OCI-LY7 (cell line): Measurements from ENCODE around the gene CTNND2. TPM values are rescaled to one million over a fixed set of nuclear protein-coding genes. Genes with fewer than 3 reads are reported as not detected.

Experiments
- BruUV-seq: library from RNA; stranded (reverse); fragments of 400-500 nt; replicated peaks from 2 replicates; lab custom pipeline; 2021; lab: Mats Ljungman, UMichigan
- CTCF ChIA-PET: fragments of 300-600 bp; sonication (Branson Sonifier 250); formaldehyde crosslinking; loops from one replicate; lab custom pipeline; 2022; ENCODE audit warnings: antibody characterized with exemption; ENCODE audit not compliant: unreplicated experiment; lab: Charles Lee
- POLR2A ChIA-PET: fragments of 300-600 bp; sonication (Branson Sonifier 250); formaldehyde crosslinking; loops from one replicate; lab custom pipeline; 2022; ENCODE audit warnings: antibody characterized with exemption; lab: Charles Lee
- DNase-seq: peaks from one replicate; pipeline ENCODE4 v3.0.0-alpha.2; 2015; ENCODE audit warnings: low spot score
- H2AFZ ChIP-seq: fragments of 200-600 bp; sonication (generic), shearing (Covaris generic); 2 replicates; pipeline ENCODE4 v1.6.1; 2014; ENCODE audit warnings: mild to moderate bottlenecking, antibody characterized with exemption, low read length, moderate library complexity
- H3K27ac ChIP-seq: fragments of 200-600 bp; sonication (generic); 2 replicates; pipeline ENCODE4 v1.5.1; 2014; ENCODE audit warnings: mixed run types, low read depth, mild to moderate bottlenecking, moderate library complexity, low read length, inconsistent platforms; ENCODE audit not compliant: poor library complexity, severe bottlenecking
- H3K36me3 ChIP-seq: fragments of 200-600 bp; sonication (generic); 2 replicates; pipeline ENCODE4 v1.6.1; 2014; ENCODE audit warnings: mild to moderate bottlenecking, antibody characterized with exemption, low read length, moderate library complexity, mixed read lengths; ENCODE audit not compliant: insufficient read depth
- H3K4me1 ChIP-seq: fragments of 200-600 bp; sonication (generic); 2 replicates; pipeline ENCODE4 v1.5.1; 2014; ENCODE audit warnings: mild to moderate bottlenecking, low read length; ENCODE audit not compliant: insufficient read depth, poor library complexity, severe bottlenecking
- H3K4me2 ChIP-seq: fragments of 200-600 bp; sonication (generic); 2 replicates; pipeline ENCODE4 v1.6.1; 2014; ENCODE audit warnings: mild to moderate bottlenecking, low read length
- H3K4me3 ChIP-seq: fragments of 200-600 bp; sonication (generic); 2 replicates; pipeline ENCODE4 v1.5.1; 2014; ENCODE audit warnings: mild to moderate bottlenecking, low read depth, low read length; ENCODE audit not compliant: poor library complexity, severe bottlenecking
- H3K79me2 ChIP-seq: fragments of 200-600 bp; sonication (generic); 2 replicates; pipeline ENCODE4 v1.6.1; 2016; ENCODE audit warnings: low read depth, mild to moderate bottlenecking, low read length, moderate library complexity, mixed read lengths; ENCODE audit not compliant: insufficient read depth
- H3K9me2 ChIP-seq: fragments of 200-600 bp; sonication (generic); 2 replicates; pipeline ENCODE4 v1.6.1; 2016; ENCODE audit warnings: mild to moderate bottlenecking, low read length, mixed read lengths; ENCODE audit not compliant: insufficient read depth
- H3K9me3 ChIP-seq: fragments of 200-600 bp; sonication (generic); 2 replicates; pipeline ENCODE4 v1.6.1; 2014; ENCODE audit warnings: mild to moderate bottlenecking, mixed run types, low read length, mixed read lengths
- H4K20me1 ChIP-seq: fragments of 200-600 bp; sonication (generic); 2 replicates; pipeline ENCODE4 v1.6.1; 2014; ENCODE audit warnings: mild to moderate bottlenecking, antibody characterized with exemption, low read length, moderate library complexity, mixed read lengths; ENCODE audit not compliant: insufficient read depth
- EZH2phosphoT487 ChIP-seq: fragments of 200-600 bp; sonication (generic); IDR thresholded peaks from 2 replicates; pipeline ENCODE4 v1.6.1; 2018; ENCODE audit warnings: low read depth, borderline replicate concordance, mild to moderate bottlenecking, mixed run types, antibody characterized with exemption, low read length, moderate library complexity, mixed read lengths
- intact Hi-C: fragments of 100-400 bp; cut with micrococcal nuclease; formaldehyde crosslinking; loops from one replicate; pipeline ENCODE4 v1.10.0; 2022; ENCODE audit not compliant: unreplicated experiment
- total RNA-seq, 2 experiments: library from RNA; depleted of rRNA in 1 of 2; stranded (reverse); fragments of >200 nt in 1 of 2; shearing (Covaris generic) in 1 of 2; gene quantifications; 2 replicates each; pipeline ENCODE4 v1.2.3, GENCODE V29; 2014 to 2022
- TF ChIP-seq, protein P1 (sequence below): fragments of 200-600 bp; sonication (generic); conservative IDR thresholded peaks from 2 replicates; pipeline ENCODE4 v1.5.1; 2014; ENCODE audit warnings: mild to moderate bottlenecking, antibody characterized with exemption, low read length, moderate library complexity, mixed read lengths

CTNND2 gene
- total RNA-seq, 2 experiments from 2014 or later, result not detected

DNA sequence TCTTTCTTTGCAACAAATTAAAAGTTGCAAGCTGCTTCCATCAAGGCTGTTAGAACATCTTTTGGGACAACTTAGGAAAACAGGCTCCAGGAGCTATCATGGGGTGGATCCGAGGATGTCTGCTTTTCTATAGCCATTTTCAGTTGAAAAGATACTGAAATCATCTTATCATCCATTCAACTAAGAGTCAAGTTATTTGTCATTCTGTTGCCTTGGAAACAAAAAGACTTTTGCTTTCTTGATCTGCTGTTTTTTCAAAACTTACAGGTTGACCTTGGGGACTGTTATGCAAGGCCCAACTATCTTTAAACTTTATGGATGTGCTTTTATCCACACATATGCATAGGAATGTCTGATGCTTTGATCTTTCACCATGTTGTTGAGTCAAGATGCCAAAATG lies 597.9 kb downstream of the CTNND2 start:
- TF ChIP-seq, protein P1, sequence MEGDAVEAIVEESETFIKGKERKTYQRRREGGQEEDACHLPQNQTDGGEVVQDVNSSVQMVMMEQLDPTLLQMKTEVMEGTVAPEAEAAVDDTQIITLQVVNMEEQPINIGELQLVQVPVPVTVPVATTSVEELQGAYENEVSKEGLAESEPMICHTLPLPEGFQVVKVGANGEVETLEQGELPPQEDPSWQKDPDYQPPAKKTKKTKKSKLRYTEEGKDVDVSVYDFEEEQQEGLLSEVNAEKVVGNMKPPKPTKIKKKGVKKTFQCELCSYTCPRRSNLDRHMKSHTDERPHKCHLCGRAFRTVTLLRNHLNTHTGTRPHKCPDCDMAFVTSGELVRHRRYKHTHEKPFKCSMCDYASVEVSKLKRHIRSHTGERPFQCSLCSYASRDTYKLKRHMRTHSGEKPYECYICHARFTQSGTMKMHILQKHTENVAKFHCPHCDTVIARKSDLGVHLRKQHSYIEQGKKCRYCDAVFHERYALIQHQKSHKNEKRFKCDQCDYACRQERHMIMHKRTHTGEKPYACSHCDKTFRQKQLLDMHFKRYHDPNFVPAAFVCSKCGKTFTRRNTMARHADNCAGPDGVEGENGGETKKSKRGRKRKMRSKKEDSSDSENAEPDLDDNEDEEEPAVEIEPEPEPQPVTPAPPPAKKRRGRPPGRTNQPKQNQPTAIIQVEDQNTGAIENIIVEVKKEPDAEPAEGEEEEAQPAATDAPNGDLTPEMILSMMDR, result no peak
- TF ChIP-seq EZH2phosphoT487, result no peak
- ChIA-PET CTCF (no interaction called here), POLR2A (no interaction called here)
- no TSS peak for BruUV-seq
- intact Hi-C loops, result no loop called here
- Histone ChIP-seq H3K9me3 (no peaks in the 10 kb centered on the region), H3K36me3 (no peaks in the 10 kb centered on the region), H3K9me2 (no peaks in the 10 kb centered on the region), H3K27ac (no peak overlapping the region), H3K4me3 (no peak overlapping the region), H4K20me1 (no peaks in the 10 kb centered on the region), H3K79me2 (no peaks in the 10 kb centered on the region), H3K4me2 (no peak overlapping the region), H2AFZ (no peak overlapping the region), H3K4me1 (no peaks in the 10 kb centered on the region)
- no peak for DNase-seq

DNA sequence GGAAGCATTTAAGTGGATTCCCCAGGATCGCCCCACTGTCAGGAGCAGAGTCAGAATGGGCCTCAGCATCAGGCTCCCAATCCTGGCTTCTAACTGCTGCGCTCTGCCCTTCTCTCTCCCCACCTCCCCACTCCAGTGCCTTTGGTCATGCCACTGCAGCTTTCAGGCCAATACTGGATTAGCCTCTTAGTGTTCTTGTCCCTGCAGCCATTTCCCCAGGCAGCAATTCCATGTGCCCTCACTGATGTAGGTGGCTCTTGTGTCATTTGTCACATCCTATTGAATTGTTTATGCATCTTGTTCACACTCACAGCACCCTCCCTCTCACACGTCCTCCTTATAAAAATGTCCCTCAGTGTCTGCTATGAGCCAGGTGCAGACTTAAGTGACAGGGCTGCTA lies 599.0 kb downstream of the CTNND2 start:
- intact Hi-C loops, result no loop called here
- ChIA-PET POLR2A (no interaction called here), CTCF (no interaction called here)
- Histone ChIP-seq H3K27ac (no peak overlapping the region), H3K4me2 (no peak overlapping the region), H3K4me1 (no peaks in the 10 kb centered on the region), H3K79me2 (no peaks in the 10 kb centered on the region), H3K9me2 (no peaks in the 10 kb centered on the region), H3K9me3 (no peaks in the 10 kb centered on the region), H3K36me3 (no peaks in the 10 kb centered on the region), H4K20me1 (no peaks in the 10 kb centered on the region), H2AFZ (no peak overlapping the region), H3K4me3 (no peak overlapping the region)
- no peak for DNase-seq
- no peak for TF ChIP-seq EZH2phosphoT487
- TF ChIP-seq, protein P1, result no peak
- BruUV-seq, result no TSS peak

DNA sequence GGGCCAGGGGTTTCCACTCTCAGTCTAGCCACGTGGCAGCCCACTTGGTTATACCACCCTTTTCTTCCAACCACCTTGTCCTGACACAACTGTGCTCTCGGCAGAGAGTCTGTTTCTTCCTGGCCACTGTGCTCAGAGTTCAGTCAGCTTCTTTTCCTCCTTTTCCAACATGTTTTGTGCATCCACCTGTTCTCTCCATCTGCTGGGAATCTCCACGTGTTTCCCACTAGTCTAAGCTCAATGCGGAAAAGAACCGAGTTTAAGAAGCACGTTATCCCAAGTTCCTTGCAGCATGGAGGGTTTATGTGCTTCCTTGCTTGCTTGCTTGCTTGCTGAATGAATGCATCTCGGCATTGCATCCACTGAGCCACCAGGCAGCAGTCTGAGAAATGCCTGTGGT lies 599.6 kb downstream of the CTNND2 start:
- no peaks in the 10 kb centered on the region for H3K9me3 ChIP-seq
- H3K4me3 ChIP-seq, result no peak overlapping the region
- no TSS peak for BruUV-seq
- no peaks in the 10 kb centered on the region for H3K36me3 ChIP-seq
- ChIA-PET CTCF (no interaction called here), POLR2A (no interaction called here)
- no peaks in the 10 kb centered on the region for H3K9me2 ChIP-seq
- no peaks in the 10 kb centered on the region for H4K20me1 ChIP-seq
- H3K79me2 ChIP-seq, result no peaks in the 10 kb centered on the region
- no peak for DNase-seq
- no peak overlapping the region for H3K27ac ChIP-seq
- H2AFZ ChIP-seq, result no peak overlapping the region
- intact Hi-C loops, result no loop called here
- H3K4me2 ChIP-seq, result no peak overlapping the region
- H3K4me1 ChIP-seq, result no peaks in the 10 kb centered on the region
- TF ChIP-seq, protein P1, result no peak
- no peak for TF ChIP-seq EZH2phosphoT487
